Kidney capillary endothelial cell (primary cell): ENCODE results near the gene TBCEL.
"Not testable (repeated sequence)": the region's sequence is repeated elsewhere in the genome, so short reads cannot be mapped to it uniquely, and the experiment has no call there.

ENCODE experiments used
- DNase-seq: peaks from one replicate; pipeline ENCODE4 v3.0.0-alpha.2; 2018; ENCODE audit warnings: low spot score

TBCEL gene

GRCh38 chr11:121106812-121107211 lies 82.9 kb downstream of the TBCEL start:
- DNase-seq, result no peak

- DNase-seq, result no peak
Observed at GRCh38 chr11:121108413-121108812, 84.5 kb downstream of the TBCEL start.

- DNase-seq, result no peak
Observed at GRCh38 chr11:121109471-121109870, 85.6 kb downstream of the TBCEL start.

- no peak for DNase-seq
Observed at GRCh38 chr11:121109916-121110586, 86.1 kb downstream of the TBCEL start.

DNA sequence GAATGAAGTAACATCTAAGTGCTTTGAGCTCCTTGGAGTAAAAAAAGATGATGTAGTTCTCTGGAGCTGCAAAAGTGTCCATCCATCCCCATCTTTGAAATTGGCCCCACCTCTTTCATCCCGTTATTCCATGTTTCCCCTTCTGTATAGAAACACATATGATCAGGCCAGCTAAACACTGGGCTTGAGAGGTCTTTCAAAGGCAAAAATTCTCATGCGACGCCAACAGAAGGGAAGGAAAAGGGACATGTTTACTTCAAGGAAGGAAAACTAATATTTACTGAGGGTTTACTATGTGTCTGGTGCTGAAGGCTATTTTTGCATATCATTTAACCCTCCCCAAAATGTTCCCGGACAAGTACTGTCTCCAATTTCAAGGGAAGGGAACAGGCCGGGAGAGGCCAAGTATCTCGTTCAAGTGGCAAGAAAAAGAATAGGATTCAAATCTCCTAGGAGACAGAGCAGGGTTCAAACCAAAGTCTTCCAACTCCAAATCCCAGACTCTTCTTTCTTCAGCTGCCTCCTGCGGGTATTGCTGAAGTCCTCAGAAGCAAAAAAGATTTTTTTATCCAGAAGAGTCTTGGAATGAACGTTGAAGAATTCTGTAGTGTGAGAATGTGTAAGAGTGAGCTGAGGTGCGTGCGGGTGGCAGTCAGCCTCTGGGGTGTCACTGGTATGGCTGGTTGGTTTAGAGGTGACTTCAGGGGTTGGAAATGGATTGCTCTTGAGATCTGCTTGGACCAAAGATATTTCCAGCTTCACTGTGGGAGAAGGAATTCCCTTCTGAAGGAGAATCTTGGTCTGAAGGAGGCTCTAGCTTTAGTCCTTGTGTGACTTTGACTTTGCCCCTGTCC lies 87.2 kb downstream of the TBCEL start:
- DNase-seq, result no peak

DNA sequence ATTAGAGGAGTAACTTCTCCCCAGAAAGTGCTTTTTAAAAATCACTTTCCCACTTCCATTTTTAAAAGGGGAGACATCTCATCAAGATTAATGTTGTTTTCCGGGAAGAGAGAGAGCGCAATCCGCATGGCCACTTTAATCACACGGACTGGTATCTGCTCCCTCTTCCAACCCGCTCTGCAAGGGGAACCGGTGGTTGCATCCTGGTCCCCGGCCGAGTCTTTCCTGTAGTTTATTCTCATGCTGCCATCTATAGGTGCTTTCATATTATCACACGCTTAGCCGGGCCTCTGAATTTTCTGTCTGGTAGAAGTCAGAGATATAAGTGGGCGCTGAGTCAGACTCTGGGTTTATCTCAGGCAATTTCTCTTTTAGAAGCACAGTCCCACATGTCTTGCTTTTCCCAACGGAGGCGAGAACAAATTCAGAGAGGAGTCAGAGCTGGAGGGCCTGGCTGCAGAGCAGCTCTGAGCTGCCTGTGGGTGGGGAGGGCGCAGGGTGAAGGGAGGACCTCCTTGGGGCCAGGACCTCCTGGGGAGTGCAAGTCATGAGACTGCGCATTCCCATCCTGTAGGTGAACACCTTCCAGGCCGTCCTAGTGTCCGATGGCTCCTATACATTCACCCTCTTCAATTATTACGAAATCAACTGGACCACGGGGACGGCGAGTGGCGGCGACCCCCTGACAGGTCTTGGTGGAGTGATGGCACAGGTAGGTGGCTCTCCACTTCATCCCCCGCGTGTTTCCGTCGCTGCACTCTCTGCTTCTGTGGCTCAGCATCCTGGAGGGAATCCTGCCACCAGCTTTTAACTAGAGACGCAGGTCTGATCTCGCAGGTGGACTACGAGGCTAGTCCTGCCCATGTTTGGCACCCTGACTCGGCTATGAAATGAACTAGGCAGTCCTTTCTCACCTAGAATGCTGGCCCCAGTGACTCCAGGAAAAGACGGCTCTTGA lies 88.9 kb downstream of the TBCEL start:
- DNase-seq, result peak; percentile 63

- DNase-seq, result no peak
Observed at GRCh38 chr11:121113611-121114010, 89.7 kb downstream of the TBCEL start.

GRCh38 chr11:121115024-121115423 lies 91.1 kb downstream of the TBCEL start:
- not testable (repeated sequence) for DNase-seq

DNA sequence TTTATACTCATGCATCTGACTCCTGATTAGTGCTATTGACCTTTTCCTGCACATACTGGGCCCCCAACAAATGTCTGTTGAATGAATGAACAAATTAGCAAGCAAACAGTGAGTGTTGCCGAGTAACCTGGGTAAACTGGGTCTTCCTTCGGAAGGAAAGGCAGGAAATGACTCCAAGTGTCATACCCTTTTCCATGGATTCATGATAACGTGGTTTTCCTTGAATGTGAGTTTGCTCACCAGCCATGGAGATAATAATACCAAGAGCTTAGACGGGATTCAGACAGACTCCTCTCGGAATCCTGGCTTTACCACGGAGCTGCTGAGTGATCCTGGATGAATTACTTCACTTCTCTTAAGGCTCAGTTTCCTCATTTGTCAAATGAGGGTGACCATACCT lies 93.9 kb downstream of the TBCEL start:
- peak; percentile 79 for DNase-seq

DNA sequence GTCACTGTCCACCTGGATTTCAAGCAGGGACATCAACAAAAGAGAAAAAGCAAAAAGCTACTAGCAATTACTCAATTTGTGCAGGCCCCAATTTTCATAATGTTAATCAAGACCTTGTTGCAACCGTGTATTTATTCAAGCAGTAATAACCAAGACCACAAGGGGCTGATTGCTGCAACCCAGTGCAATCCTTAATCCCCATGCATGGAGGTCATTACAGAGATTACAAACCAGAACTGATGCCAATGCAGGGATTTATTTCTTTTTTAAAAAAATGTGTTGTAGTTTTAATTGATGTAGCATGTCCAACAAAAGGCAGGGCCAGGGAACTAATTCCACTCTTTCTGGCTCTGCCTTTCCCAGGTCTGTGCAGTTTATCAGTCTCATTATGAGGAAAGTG lies 95.5 kb downstream of the TBCEL start:
- DNase-seq, result no peak

GRCh38 chr11:121122328-121122727 lies 98.4 kb downstream of the TBCEL start:
- no peak for DNase-seq

- DNase-seq, result no peak
Observed at GRCh38 chr11:121123496-121124069, 99.7 kb downstream of the TBCEL start.

GRCh38 chr11:121127809-121128208 lies 103.9 kb downstream of the TBCEL start:
- no peak for DNase-seq

- DNase-seq, result no peak
Observed at GRCh38 chr11:121129362-121130340, 105.7 kb downstream of the TBCEL start.

DNA sequence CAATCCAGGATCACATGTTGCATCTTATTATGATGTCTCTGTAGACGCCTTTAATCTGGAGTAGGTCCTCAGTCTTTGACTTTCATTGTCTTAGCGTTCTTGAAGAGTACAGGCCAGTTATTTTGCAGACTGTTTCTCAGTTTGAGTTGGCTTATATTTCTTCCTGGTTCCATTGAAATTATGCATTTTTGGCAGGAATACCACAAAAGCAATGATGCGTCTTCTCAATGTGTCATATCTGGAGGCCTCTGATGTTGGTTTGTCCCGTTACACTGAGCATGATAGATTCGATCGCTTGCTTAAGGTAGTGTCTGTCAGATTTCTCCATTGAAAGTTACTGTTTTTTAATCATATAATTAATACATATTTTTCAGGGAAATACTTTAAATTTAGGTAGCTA lies 107.8 kb downstream of the TBCEL start:
- DNase-seq, result no peak

DNA sequence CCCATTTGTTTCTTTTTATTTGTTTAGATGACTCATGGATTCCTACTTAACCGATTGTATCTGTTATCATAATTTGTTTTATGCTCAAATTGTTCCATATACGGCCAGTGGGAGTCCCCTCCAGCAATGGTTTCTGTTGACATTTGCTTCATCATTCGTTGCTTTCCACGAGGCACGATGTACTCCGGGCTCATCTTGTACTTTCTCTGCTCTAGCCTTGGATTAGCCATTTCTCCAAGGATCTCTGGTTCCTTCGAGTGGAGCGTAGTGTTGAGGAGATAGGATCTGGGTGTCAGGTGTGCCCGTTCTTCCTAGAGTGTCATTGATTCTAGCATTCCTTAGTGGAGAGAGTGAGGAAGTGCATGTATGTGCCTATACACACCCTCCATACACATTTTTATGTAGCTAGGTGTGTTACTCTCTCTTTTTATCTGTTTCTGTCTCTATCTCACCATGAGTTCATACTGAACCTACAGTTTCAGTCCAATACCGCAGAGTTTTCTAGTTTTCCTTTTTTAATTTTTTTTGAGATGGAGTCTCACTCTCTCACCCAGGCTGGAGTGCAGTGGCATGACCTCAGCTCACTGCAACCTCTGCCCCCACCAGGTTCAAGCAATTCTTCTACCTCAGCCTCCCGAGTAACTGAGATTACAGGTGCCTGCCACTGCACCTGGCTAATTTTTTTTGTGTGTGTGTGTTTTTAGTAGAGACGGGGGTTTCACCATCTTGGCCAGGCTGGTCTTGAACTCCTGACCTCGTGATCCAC lies 108.5 kb downstream of the TBCEL start:
- no peak for DNase-seq

DNA sequence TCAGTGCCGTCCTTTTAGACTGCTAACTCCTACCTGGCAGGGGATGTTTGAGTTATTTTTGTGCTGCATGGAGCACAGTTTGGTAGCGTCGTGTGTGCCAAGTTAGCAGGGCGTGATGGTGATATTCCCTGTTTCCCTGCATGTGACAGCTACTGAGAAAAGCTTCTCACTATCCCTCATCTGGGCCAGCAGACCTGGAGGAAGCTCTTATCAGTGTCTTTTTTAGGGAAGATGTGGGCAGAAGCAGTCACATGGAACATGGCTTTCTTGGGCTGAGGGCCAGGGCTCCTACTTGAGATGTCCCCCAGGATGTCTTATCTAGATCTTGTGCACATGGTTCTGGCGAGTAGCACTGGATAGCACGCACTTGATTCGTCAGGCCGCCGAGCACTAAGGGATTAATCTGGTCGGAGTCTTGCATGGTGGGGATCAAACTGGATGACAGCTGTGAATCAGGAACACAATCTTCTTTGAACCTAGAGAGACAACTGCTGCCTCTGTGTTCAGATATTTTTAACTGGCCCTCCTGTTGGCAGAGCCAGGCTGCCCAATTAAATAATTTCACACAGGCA lies 110.9 kb downstream of the TBCEL start:
- DNase-seq, result no peak

- no peak for DNase-seq
Observed at GRCh38 chr11:121137005-121137404, 113.1 kb downstream of the TBCEL start.

GRCh38 chr11:121138259-121138658 lies 114.4 kb downstream of the TBCEL start:
- DNase-seq, result no peak

DNA sequence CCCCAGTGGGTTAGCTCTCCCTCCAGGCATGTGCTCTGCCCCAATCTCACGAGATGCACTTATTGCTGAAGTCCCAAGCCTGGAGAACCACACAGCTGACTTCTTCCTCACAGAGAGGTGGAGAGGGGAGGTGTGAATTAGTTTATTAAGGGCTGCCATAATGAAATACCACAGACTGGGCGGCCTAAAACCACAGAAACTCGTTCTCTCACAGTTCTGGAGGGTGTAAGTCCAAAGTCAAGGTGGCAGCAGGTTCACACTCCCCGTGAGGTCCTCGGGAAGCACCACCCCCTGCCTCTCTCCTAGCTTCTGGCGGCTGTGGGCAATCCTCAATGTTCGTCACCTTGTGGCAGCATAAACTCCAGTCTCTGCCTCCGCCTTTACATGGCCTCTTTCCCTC lies 116.5 kb downstream of the TBCEL start:
- DNase-seq, result no peak
